Stimulated activated CD4-positive, alpha-beta T cell treated with anti-CD3 and anti-CD28 coated beads, Interleukin-4, amount 100 ng/mL, for 1 hour (primary cell): ENCODE results near the gene BABAM2.

Experiments used
- DNase-seq: peaks from one replicate; pipeline ENCODE4 v3.0.0-alpha.2; 2020

BABAM2 gene

GRCh38 chr2:28267282-28267681 lies 376.8 kb downstream of the BABAM2 start:
- DNase-seq, result no peak

- no peak for DNase-seq
These were observed 377.9 kb downstream of the BABAM2 start for GRCh38 chr2:28268386-28268785.

DNA sequence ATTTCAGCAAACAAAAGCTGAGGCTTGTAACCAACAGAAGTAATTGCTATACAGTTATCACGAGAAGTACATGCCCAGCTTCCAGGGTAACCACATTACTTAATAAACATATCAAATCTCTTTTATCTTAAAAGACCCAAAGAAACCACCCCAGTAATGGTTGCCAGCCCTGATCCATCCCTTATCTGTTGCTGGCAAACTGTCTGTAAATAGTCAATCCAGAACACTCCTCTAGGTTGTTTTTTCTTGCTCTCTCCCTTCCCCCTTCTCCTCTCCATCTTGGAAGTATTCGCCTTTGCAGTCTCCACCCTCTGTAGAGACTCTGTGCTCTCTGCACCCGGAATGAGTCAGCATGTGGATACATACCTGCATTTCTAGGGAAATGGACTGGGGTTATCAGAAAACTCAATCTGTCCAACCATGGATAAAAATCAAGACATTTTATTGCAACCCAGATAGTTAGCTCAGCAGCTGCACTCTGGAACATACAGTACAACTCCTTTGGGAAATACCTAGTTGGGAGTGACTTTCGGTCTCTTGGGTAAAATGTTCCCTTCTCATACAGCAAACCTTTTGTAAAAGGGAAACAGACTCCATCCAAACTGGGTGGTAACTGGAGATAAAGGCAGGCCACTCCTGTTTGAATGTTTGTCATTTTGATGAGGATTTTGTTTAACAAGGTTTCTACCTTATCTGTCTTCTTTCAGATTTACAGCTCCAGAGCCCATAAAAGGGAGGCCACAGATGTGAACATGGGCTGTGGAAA lies 378.7 kb downstream of the BABAM2 start:
- DNase-seq, result no peak

DNA sequence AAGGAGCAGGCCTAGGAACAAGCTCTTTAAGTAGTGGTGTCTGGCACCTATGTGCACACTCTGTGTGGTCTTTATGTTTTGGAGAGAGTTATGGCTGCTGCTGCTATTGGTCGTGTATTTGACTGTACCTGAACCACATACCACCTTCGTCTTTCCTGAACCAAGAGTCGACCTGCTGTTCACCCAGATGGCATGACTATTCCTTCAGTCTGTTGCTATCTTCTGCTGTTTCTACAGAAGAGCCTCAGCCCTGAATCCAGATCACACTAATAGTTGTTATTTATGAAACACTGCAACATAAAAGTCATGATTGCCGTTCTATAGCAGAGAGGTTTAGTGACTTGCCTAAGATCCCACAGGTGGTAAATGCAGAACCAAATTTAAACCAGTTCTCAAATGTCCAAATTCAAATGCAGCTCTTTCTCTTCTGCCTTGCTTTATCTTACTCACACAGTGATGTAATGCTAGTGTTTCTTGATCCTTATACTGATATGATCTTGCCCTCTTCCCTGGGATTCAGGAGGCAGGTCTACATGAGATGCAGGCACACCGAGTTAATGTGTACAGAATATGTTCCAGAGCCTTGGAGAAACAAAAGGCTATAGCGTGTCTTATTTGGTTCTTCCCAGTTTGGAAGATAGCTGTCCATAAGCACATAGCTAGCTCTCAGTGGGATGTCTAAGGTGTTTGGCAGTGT lies 380.1 kb downstream of the BABAM2 start:
- DNase-seq, result no peak

GRCh38 chr2:28271231-28271918 lies 380.8 kb downstream of the BABAM2 start:
- DNase-seq, result no peak

DNA sequence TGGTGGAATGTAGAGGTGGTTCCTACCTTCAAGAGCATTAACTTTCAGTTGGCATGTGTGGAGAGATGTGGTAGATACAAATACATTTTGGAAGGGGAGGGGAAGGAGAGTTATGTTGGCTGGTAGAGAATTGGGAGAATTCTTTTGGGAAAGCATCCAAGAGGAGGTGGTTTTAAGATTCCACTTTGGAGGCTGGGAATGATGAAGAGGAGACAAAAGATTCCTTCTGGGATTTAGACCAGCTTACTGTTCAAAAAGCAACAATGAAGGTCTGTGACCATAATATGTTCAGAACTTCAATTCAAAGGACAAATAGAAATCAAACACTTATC lies 381.4 kb downstream of the BABAM2 start:
- no peak for DNase-seq

GRCh38 chr2:28273751-28274150 lies 383.2 kb downstream of the BABAM2 start:
- DNase-seq, result no peak

GRCh38 chr2:28274911-28275685 lies 384.6 kb downstream of the BABAM2 start:
- DNase-seq, result no peak

GRCh38 chr2:28276076-28276618 lies 385.6 kb downstream of the BABAM2 start:
- peak; percentile 27 for DNase-seq

DNA sequence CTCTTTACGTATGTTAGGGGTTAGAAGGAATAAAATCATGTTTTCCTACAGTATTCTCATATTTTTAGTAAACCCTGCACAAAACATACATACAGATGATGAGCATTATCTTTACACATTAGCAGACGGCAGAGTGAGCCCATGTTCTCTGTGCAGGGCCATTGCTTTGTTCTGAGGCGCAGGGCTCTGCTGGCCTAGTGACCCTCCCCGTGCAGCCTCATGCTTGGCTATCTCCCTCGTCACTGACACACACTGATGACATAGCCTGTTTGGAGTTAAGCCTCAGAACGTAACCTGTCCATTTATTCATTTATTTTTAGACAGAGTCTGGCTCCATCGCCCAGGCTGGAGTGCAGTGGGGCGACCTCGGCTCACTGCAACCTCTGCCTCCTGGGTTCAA lies 386.3 kb downstream of the BABAM2 start:
- no peak for DNase-seq

DNA sequence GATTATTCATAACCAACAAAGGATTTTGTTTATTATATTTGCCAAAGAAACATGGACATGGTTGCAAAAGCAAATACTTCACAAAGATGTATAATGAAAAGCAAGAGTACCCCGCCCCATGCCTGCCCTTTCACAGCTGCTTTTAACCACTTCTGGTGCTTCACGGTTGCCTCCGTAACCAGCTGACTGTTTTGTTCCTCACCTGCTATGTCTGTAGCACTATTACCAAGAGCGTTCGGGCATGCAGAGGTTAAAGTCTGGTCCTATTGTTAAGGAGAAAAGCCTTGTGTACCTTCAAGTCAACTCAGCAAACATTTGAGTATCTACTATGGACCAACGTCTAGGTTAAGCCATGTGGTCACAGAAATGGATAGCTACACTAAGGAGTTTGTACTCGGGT lies 386.9 kb downstream of the BABAM2 start:
- DNase-seq, result no peak

GRCh38 chr2:28279371-28279770 lies 388.8 kb downstream of the BABAM2 start:
- no peak for DNase-seq

GRCh38 chr2:28280619-28281018 lies 390.1 kb downstream of the BABAM2 start:
- DNase-seq, result no peak

- DNase-seq, result no peak
These were observed 391.2 kb downstream of the BABAM2 start for GRCh38 chr2:28281739-28282138.

DNA sequence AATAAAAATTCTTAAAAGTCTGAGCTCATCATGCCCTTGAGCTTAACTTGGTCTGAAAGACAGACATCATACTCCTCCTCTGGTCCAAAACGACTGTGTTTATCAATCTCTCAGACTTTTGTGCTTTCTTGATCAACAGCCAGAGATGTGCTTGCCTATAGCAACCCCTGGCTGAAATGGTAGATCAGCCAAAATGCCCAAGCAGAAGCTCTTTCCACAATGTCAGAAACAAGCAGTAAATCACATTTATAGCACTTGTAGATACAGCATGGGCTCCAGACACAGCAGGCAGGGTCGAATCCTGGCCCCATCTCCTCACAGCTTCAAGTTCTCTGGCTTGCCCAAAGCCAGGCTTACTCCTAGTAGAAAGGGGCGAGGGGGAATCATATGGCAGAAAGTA lies 391.7 kb downstream of the BABAM2 start:
- DNase-seq, result no peak

GRCh38 chr2:28282861-28283646 lies 392.5 kb downstream of the BABAM2 start:
- no peak for DNase-seq

- DNase-seq, result no peak
These were observed 393.3 kb downstream of the BABAM2 start for GRCh38 chr2:28283861-28284260.

GRCh38 chr2:28286678-28287077 lies 396.1 kb downstream of the BABAM2 start:
- no peak for DNase-seq

DNA sequence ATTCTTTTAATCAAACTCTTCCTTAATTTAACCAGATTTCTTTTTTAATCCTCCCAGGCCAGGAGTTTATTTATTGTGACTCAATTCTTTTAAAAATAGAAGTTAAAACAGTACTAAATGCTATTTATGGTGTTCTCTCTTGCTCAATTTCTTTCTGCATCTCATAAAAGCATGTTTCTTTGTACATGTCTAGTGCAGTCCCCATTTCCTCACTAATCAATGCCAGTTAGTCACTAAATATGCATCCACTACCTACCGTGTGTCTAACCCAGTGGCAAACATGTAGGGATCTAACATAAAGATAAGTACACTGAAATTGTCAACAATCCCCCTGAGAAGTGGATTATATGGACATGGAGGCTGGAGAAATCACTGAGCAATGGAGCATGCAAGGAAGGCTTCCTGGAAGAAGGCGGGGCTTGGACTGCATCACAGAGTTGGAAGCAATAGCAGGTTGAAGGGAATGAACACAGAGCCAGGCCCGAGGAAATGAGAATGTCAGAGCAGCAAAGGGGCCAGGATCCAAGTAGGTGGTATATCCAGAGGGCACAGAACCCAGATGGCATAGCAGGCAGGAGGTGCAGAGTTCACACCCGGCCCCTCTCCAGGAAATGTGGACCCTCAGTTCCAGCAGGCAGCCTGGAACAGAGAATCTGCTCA lies 396.9 kb downstream of the BABAM2 start:
- no peak for DNase-seq

GRCh38 chr2:28288620-28289019 lies 398.1 kb downstream of the BABAM2 start:
- no peak for DNase-seq

- DNase-seq, result no peak
These were observed 401.4 kb downstream of the BABAM2 start for GRCh38 chr2:28291811-28292440.
